Liver (tissue), 9 donors: ENCODE results near the gene IL1R2. TPM values are rescaled to one million over a fixed set of nuclear protein-coding genes. Genes with fewer than 3 reads are reported as not detected.

Source experiments
- DNase-seq: peaks from one replicate; pipeline ENCODE4 v3.0.0-alpha.2; 2017; ENCODE audit warnings: low spot score
- H3K27ac ChIP-seq, 2 donors: one replicate each; pipeline ENCODE4 v1.7.0; 2013; ENCODE audit warnings: inconsistent platforms in 2 of 2, low read length in 2 of 2, control low read depth in 1 of 2, low read depth in 1 of 2, mild to moderate bottlenecking in 1 of 2
- H3K27me3 ChIP-seq, 4 donors: one replicate each; pipeline versions ENCODE4 v1.6.1 to v1.7.0; 2013; ENCODE audit warnings: low read length in 3 of 4, inconsistent platforms in 1 of 4, mild to moderate bottlenecking in 1 of 4, moderate library complexity in 1 of 4; ENCODE audit not compliant: control insufficient read depth in 4 of 4, insufficient read depth in 4 of 4
- H3K36me3 ChIP-seq, 4 donors: one replicate each; pipeline versions ENCODE4 v1.6.1 to v1.7.0; 2013; ENCODE audit warnings: low read length in 3 of 4, mild to moderate bottlenecking in 3 of 4, low read depth in 1 of 4, moderate library complexity in 1 of 4; ENCODE audit not compliant: control insufficient read depth in 4 of 4, insufficient read depth in 3 of 4
- H3K4me1 ChIP-seq, 4 donors: one replicate each; pipeline versions ENCODE4 v1.6.1 to v1.7.0; 2013; ENCODE audit warnings: low read length in 3 of 4, mild to moderate bottlenecking in 3 of 4, moderate library complexity in 1 of 4; ENCODE audit not compliant: control insufficient read depth in 4 of 4, insufficient read depth in 4 of 4
- H3K4me3 ChIP-seq, 3 donors: one replicate each; pipeline versions ENCODE4 v1.6.1 to v1.7.0; 2013; ENCODE audit warnings: low read length in 3 of 3, control low read depth in 1 of 3, low read depth in 1 of 3, mild to moderate bottlenecking in 1 of 3
- H3K9ac ChIP-seq, 2 donors: one replicate each; pipeline ENCODE4 v1.7.0; 2013; ENCODE audit warnings: low read length in 2 of 2, mild to moderate bottlenecking in 2 of 2, moderate library complexity in 2 of 2, control low read depth in 1 of 2, low read depth in 1 of 2
- H3K9me3 ChIP-seq, 4 donors: one replicate each; pipeline versions ENCODE4 v1.6.1 to v1.7.0; 2013; ENCODE audit warnings: low read length in 3 of 4; ENCODE audit not compliant: control insufficient read depth in 4 of 4
- ATF3 ChIP-seq: IDR thresholded peaks from 2 replicates; pipeline ENCODE4 v1.6.1; 2016; ENCODE audit warnings: antibody characterized with exemption
- CTCF ChIP-seq: fragments of 150-350 bp; IDR thresholded peaks from 2 replicates; pipeline ENCODE4 v1.5.1; 2017; ENCODE audit warnings: improper control_type of control experiment, low read depth, low read length; ENCODE audit not compliant: missing input control
- FOXA1 ChIP-seq: IDR thresholded peaks from 2 replicates; pipeline ENCODE4 v1.6.1; 2016; ENCODE audit warnings: antibody characterized with exemption
- FOXA2 ChIP-seq: IDR thresholded peaks from 2 replicates; pipeline ENCODE4 v1.6.1; 2016; ENCODE audit warnings: antibody characterized with exemption
- GABPA ChIP-seq, 2 donors: IDR thresholded peaks in 1 of 2; conservative IDR thresholded peaks in 1 of 2; 2 replicates each; pipeline ENCODE4 v1.6.1; 2016; ENCODE audit warnings: antibody characterized with exemption in 2 of 2, mild to moderate bottlenecking in 1 of 2, moderate library complexity in 1 of 2
- HNF4A ChIP-seq, 2 donors: conservative IDR thresholded peaks; 2 replicates each; pipeline ENCODE4 v1.6.1; 2016; ENCODE audit warnings: antibody characterized with exemption in 2 of 2, mild to moderate bottlenecking in 2 of 2
- HNF4G ChIP-seq: IDR thresholded peaks from 2 replicates; pipeline ENCODE4 v1.6.1; 2016; ENCODE audit warnings: antibody characterized with exemption
- JUND ChIP-seq, 2 donors: IDR thresholded peaks; 2 replicates each; pipeline ENCODE4 v1.6.1; 2016; ENCODE audit warnings: antibody characterized with exemption in 2 of 2
- MAX ChIP-seq: IDR thresholded peaks from 2 replicates; pipeline ENCODE4 v1.6.1; 2016; ENCODE audit warnings: antibody characterized with exemption
- NR2F2 ChIP-seq: IDR thresholded peaks from 2 replicates; pipeline ENCODE4 v1.6.1; 2016; ENCODE audit warnings: antibody characterized with exemption
- RAD21 ChIP-seq, 2 donors: IDR thresholded peaks; 2 replicates each; pipeline ENCODE4 v1.6.1; 2016; ENCODE audit warnings: antibody characterized with exemption in 2 of 2, mild to moderate bottlenecking in 2 of 2
- RXRA ChIP-seq, 2 donors: IDR thresholded peaks; 2 replicates each; pipeline ENCODE4 v1.6.1; 2017 to 2018; ENCODE audit warnings: antibody characterized with exemption in 2 of 2, mild to moderate bottlenecking in 1 of 2
- SP1 ChIP-seq: IDR thresholded peaks from 2 replicates; pipeline ENCODE4 v1.6.1; 2018; ENCODE audit warnings: antibody characterized with exemption, mild to moderate bottlenecking
- TAF1 ChIP-seq: conservative IDR thresholded peaks from 2 replicates; pipeline ENCODE4 v1.6.1; 2016; ENCODE audit warnings: antibody characterized with exemption, mild to moderate bottlenecking
- YY1 ChIP-seq: IDR thresholded peaks from 2 replicates; pipeline ENCODE4 v1.6.1; 2016; ENCODE audit warnings: antibody characterized with exemption, mild to moderate bottlenecking
- ZBTB33 ChIP-seq: IDR thresholded peaks from 2 replicates; pipeline ENCODE4 v1.6.1; 2016; ENCODE audit warnings: antibody characterized with exemption
- WGBS: extraction: QIAGEN DNeasy Blood & Tissue Kit; methylation state at CpG from one replicate; pipeline ENCODE4 v1.1.7; 2013; 5-methylcytosine and 5-hydroxymethylcytosine counted together
- polyA plus RNA-seq, 2 donors: library from polyadenylated mRNA; stranded (reverse) in 1 of 2; unstranded in 1 of 2; fragments of 200-250 nt in 1 of 2; fragments of >200 nt in 1 of 2; fragmentation: Nextera tagmentation in 1 of 2; extraction: Ambion mirVana in 1 of 2; gene quantifications; one replicate each; pipeline versions ENCODE4 v1.2.1 to v1.2.3, GENCODE V29; 2013 to 2015
- total RNA-seq, 2 donors: library from RNA; depleted of rRNA; stranded (reverse); fragments of >200 nt; gene quantifications; one replicate each; pipeline ENCODE4 v1.2.3, GENCODE V29; 2014
- donor health status: healthy.
- donor health status: healthy.
- donor health status: healthy.
- donor health status: healthy.
- donor health status: healthy.

The IL1R2 gene
- total and polyA plus RNA-seq, 4 donors = 3.7 to 28.2 (median 7.3) TPM

- H3K27me3 ChIP-seq = no peaks in the 10 kb centered on the region
- no peaks in the 10 kb centered on the region for H3K9me3 ChIP-seq
- 35% methylated on average over 2 of the region's 2 CpGs for WGBS
- H3K27ac ChIP-seq = no peak overlapping the region
- H3K4me1 ChIP-seq = peaks cover 0 to 21% (median 4%) of the 10 kb centered on the region in 4 donors
- no peak overlapping the region for H3K4me3 ChIP-seq
- TF ChIP-seq NR2F2 = no peak
- TF ChIP-seq MAX = no peak
- no peak for TF ChIP-seq YY1
- TF ChIP-seq GABPA (IDR thresholded peaks at IDR 0.05 in 1 of 2, conservative IDR thresholded peaks at IDR 0.05 in 1 of 2) = no peak
- TF ChIP-seq RXRA (IDR thresholded peaks at IDR 0.05) = no peak
- TF ChIP-seq TAF1 = no peak
- no peak for TF ChIP-seq FOXA1
- no peak for TF ChIP-seq RAD21 (IDR thresholded peaks at IDR 0.05)
- TF ChIP-seq HNF4A (conservative IDR thresholded peaks at IDR 0.05) = no peak
- no peak for TF ChIP-seq JUND (IDR thresholded peaks at IDR 0.05)
- TF ChIP-seq CTCF = no peak
- H3K9ac ChIP-seq = no peak overlapping the region
- no peaks in the 10 kb centered on the region for H3K36me3 ChIP-seq
- DNase-seq = no peak
Observed at GRCh38 chr2:101958061-101958460, 33.7 kb upstream of the IL1R2 start.

GRCh38 chr2:101960819-101961337, 30.9 kb upstream of the IL1R2 start:
- no peak for DNase-seq
- Histone ChIP-seq H3K4me3 (no peak overlapping the region), H3K27ac (peak overlapping the region; percentile 99 to 100), H3K27me3 (no peaks in the 10 kb centered on the region), H3K9ac (peak overlapping the region; percentile 72 to 77), H3K36me3 (no peaks in the 10 kb centered on the region), H3K4me1 (peaks cover 0 to 26% (median 4%) of the 10 kb centered on the region in 4 donors), H3K9me3 (no peaks in the 10 kb centered on the region)
- TF ChIP-seq TAF1 = no peak
- no peak for TF ChIP-seq FOXA2
- no peak for TF ChIP-seq YY1
- TF ChIP-seq RAD21 (IDR thresholded peaks at IDR 0.05) = no peak
- no peak for TF ChIP-seq ATF3
- TF ChIP-seq ZBTB33 = no peak
- TF ChIP-seq CTCF = peak; percentile 5
- no peak for TF ChIP-seq FOXA1
- peak; percentile 4 for TF ChIP-seq HNF4G
- TF ChIP-seq SP1 = no peak
- TF ChIP-seq HNF4A (conservative IDR thresholded peaks at IDR 0.05) = peak in 1 of 2 donors; percentile 31
- no peak for TF ChIP-seq JUND (IDR thresholded peaks at IDR 0.05)
- 28% methylated on average over 7 of the region's 7 CpGs for WGBS
